PC-3 (cell line): ENCODE results near the gene SACS. TPM values are rescaled to one million over a fixed set of nuclear protein-coding genes. Genes with fewer than 3 reads are reported as not detected.

Experiments used
- ATAC-seq: fragments of 200-7000 bp; cut with Tn5 transposase; 2 replicates; pipeline ENCODE4 v1.9.1; 2020; ENCODE audit warnings: mild to moderate bottlenecking, moderate library complexity
- BruUV-seq: library from RNA; stranded (reverse); fragments of 400-500 nt; replicated peaks from 2 replicates; lab custom pipeline; 2021; lab: Mats Ljungman, UMichigan
- CTCF ChIA-PET: fragments of 300-600 bp; sonication (Branson Sonifier 250); formaldehyde crosslinking; loops from one replicate; lab custom pipeline; 2022; ENCODE audit warnings: antibody characterized with exemption; lab: Charles Lee
- POLR2A ChIA-PET: fragments of 300-600 bp; sonication (Branson Sonifier 250); formaldehyde crosslinking; loops from one replicate; lab custom pipeline; 2022; ENCODE audit warnings: antibody characterized with exemption; ENCODE audit not compliant: unreplicated experiment; lab: Charles Lee
- DNase-seq: peaks from one replicate; pipeline ENCODE4 v3.0.0-alpha.2; 2015
- H2AFZ ChIP-seq: fragments of 300-600 bp; sonication (generic); 2 replicates; pipeline ENCODE4 v1.6.0; 2016; ENCODE audit warnings: antibody characterized with exemption, low read length
- H3F3A ChIP-seq: fragments of 300-600 bp; sonication (generic); one replicate; pipeline ENCODE4 v1.6.0; 2017; ENCODE audit warnings: antibody characterized with exemption, low read length, control low read depth, mild to moderate bottlenecking; ENCODE audit not compliant: unreplicated experiment
- H3K27ac ChIP-seq: fragments of 300-600 bp; sonication (generic); 2 replicates; pipeline ENCODE4 v1.5.1; 2016; ENCODE audit warnings: mild to moderate bottlenecking, low read length
- H3K27me3 ChIP-seq: fragments of 300-600 bp; sonication (generic); 2 replicates; pipeline ENCODE4 v1.6.1; 2016; ENCODE audit warnings: low read length, mixed read lengths
- H3K36me3 ChIP-seq: fragments of 300-600 bp; sonication (generic); 2 replicates; pipeline ENCODE4 v1.6.1; 2016; ENCODE audit warnings: low read depth, mixed run types, low read length, mixed read lengths
- H3K4me1 ChIP-seq: fragments of 300-600 bp; sonication (generic); 2 replicates; pipeline ENCODE4 v1.5.1; 2016; ENCODE audit warnings: low read length; ENCODE audit not compliant: insufficient read depth
- H3K4me2 ChIP-seq: fragments of 300-600 bp; sonication (generic); 2 replicates; pipeline ENCODE4 v1.6.0; 2016; ENCODE audit warnings: low read length
- H3K4me3 ChIP-seq: fragments of 300-600 bp; sonication (generic); 2 replicates; pipeline ENCODE4 v1.5.1; 2016; ENCODE audit warnings: mild to moderate bottlenecking, low read length, mixed read lengths
- H3K79me2 ChIP-seq: fragments of 300-600 bp; sonication (generic); 2 replicates; pipeline ENCODE4 v1.6.1; 2017; ENCODE audit warnings: low read length, mixed read lengths
- H3K9ac ChIP-seq: fragments of 300-600 bp; sonication (generic); 2 replicates; pipeline ENCODE4 v1.6.0; 2016; ENCODE audit warnings: mild to moderate bottlenecking, low read length
- H3K9me2 ChIP-seq: fragments of 300-600 bp; sonication (generic); replicated peaks from 2 replicates; pipeline ENCODE4 v1.6.1; 2016; ENCODE audit warnings: mixed run types, low read length, mixed read lengths
- H3K9me3 ChIP-seq: fragments of 300-600 bp; sonication (generic); 2 replicates; pipeline ENCODE4 v1.6.1; 2016; ENCODE audit warnings: low read length, mixed read lengths
- H4K20me1 ChIP-seq: fragments of 300-600 bp; sonication (generic); 2 replicates; pipeline ENCODE4 v1.6.1; 2016; ENCODE audit warnings: low read length, mixed read lengths
- CTCF ChIP-seq: fragments of 300-600 bp; sonication (generic); conservative IDR thresholded peaks from 2 replicates; pipeline ENCODE4 v1.5.1; 2017; ENCODE audit warnings: antibody characterized with exemption, low read depth, mild to moderate bottlenecking, low read length
- EZH2 ChIP-seq: fragments of 300-600 bp; sonication (generic); IDR thresholded peaks from one replicate; pipeline ENCODE4 v1.6.1; 2017; ENCODE audit warnings: antibody characterized with exemption, mild to moderate bottlenecking, low read length; ENCODE audit not compliant: unreplicated experiment
- EZH2phosphoT487 ChIP-seq: fragments of 300-600 bp; sonication (generic); IDR thresholded peaks from 2 replicates; pipeline ENCODE4 v1.6.1; 2018; ENCODE audit warnings: mild to moderate bottlenecking, antibody characterized with exemption, low read length, borderline replicate concordance
- intact Hi-C: fragments of 100-400 bp; cut with micrococcal nuclease; formaldehyde crosslinking; loops from 2 replicates; pipeline ENCODE4 v1.9.0; 2023
- total RNA-seq: library from RNA; depleted of rRNA; stranded (reverse); fragments of >200 nt; gene quantifications from 2 replicates; pipeline ENCODE4 v1.2.3, GENCODE V29; 2014

The SACS gene
- total RNA-seq, 1 experiment from 2014 or later, result 31.6 TPM

GRCh38 chr13:23477101-23477500 lies 43.6 kb upstream of the SACS start:
- TF ChIP-seq CTCF (no peak), EZH2phosphoT487 (no peak), EZH2 (no peak)
- Histone ChIP-seq H3K27ac (no peak overlapping the region), H3K27me3 (no peaks in the 10 kb centered on the region), H2AFZ (no peak overlapping the region), H3K9ac (no peak overlapping the region), H3K36me3 (no peaks in the 10 kb centered on the region), H3K4me3 (no peak overlapping the region), H3K9me2 (no peaks in the 10 kb centered on the region), H3K79me2 (no peaks in the 10 kb centered on the region), H3K9me3 (no peaks in the 10 kb centered on the region), H3K4me2 (no peak overlapping the region), H3K4me1 (peaks cover 5% of the 10 kb centered on the region; the same call in 1 of the 2 replicates), H3F3A (no peaks in the 10 kb centered on the region), H4K20me1 (no peaks in the 10 kb centered on the region)
- no peak for DNase-seq
- intact Hi-C loops, result loop anchor here (10.0 kb wide), 1 partner anchor 198 kb away; no protein-coding TSS in a partner anchor
- no TSS peak for BruUV-seq
- POLR2A ChIA-PET, result no interaction called here
- CTCF ChIA-PET, result no interaction called here
- ATAC-seq, result no peak

DNA sequence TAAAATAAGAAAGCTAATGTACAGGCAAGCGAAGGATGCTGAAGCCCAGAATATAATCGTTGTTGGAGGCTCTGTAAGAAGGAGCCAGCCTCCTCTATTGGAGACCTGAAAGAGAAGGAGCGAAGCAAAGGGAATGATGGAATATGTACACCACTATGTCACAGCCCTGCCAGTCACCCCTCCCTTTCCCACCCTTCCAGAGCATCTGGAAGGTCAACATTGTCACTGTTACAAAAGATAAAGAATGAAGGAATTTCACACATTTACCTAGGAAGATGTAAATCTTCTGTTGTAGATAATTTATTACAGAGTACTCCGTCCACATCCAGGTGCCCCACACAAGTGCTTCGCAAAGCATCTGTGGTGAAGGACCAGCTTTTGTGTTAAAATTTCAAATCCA lies 39.7 kb upstream of the SACS start:
- Histone ChIP-seq H3K27ac (no peak overlapping the region), H3K4me1 (peaks cover 26% of the 10 kb centered on the region), H3K9me2 (no peaks in the 10 kb centered on the region), H3K79me2 (no peaks in the 10 kb centered on the region), H3K9me3 (no peaks in the 10 kb centered on the region), H3F3A (no peaks in the 10 kb centered on the region), H3K36me3 (no peaks in the 10 kb centered on the region), H3K9ac (no peak overlapping the region), H3K4me3 (no peak overlapping the region), H4K20me1 (no peaks in the 10 kb centered on the region), H3K4me2 (no peak overlapping the region), H2AFZ (no peak overlapping the region), H3K27me3 (no peaks in the 10 kb centered on the region)
- DNase-seq, result no peak
- no TSS peak for BruUV-seq
- ATAC-seq, result no peak
- intact Hi-C loops, result loop anchor here (10.0 kb wide), 1 partner anchor 202 kb away; no protein-coding TSS in a partner anchor
- ChIA-PET POLR2A (no interaction called here), CTCF (no interaction called here)
- no peak for TF ChIP-seq EZH2
- TF ChIP-seq CTCF, result no peak
- TF ChIP-seq EZH2phosphoT487, result no peak

DNA sequence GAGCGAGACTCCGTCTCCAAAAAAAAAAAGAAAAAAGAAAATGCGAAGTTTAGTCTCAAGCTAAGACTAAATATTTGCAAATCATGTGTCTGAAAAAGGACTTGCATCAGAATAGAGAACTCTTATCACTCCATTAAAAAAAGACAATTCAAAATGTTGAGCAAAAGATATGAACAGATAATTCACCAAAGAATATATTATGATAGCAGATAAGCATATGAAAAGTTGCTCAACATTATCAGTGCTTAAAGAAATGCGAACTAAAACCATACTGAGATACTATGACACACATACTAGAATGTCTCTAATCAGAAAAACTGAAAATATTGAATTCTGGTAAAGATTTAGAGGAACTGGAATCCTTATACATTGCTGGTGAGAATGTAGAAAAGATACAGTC lies 38.7 kb upstream of the SACS start:
- Histone ChIP-seq H2AFZ (no peak overlapping the region), H3K9me2 (no peaks in the 10 kb centered on the region), H3K27me3 (no peaks in the 10 kb centered on the region), H3K4me3 (no peak overlapping the region), H3K79me2 (no peaks in the 10 kb centered on the region), H3F3A (no peaks in the 10 kb centered on the region), H3K27ac (peak overlapping the region; percentile 90), H3K36me3 (no peaks in the 10 kb centered on the region), H4K20me1 (no peaks in the 10 kb centered on the region), H3K9ac (peak overlapping the region; percentile 23), H3K4me1 (peaks cover 30% of the 10 kb centered on the region), H3K4me2 (no peak overlapping the region), H3K9me3 (no peaks in the 10 kb centered on the region)
- intact Hi-C loops, result loop anchor here (10.0 kb wide), 1 partner anchor 203 kb away; no protein-coding TSS in a partner anchor
- TF ChIP-seq EZH2 (no peak), EZH2phosphoT487 (no peak), CTCF (no peak)
- ATAC-seq (no peak), DNase-seq (no peak)
- ChIA-PET CTCF (interaction anchor here (0.6 to 0.7 kb wide), 2 partner anchors 93 to 97 kb away, joined by 3 to 4 read pairs; no protein-coding TSS in a partner anchor), POLR2A (no interaction called here)
- BruUV-seq, result no TSS peak
